ENCODE data around the gene NFIC. TPM values are rescaled to one million over a fixed set of nuclear protein-coding genes. Genes with fewer than 3 reads are reported as not detected.

The NFIC gene
- total RNA-seq, 1 experiment from 2014 or later: 56.3 TPM

DNA sequence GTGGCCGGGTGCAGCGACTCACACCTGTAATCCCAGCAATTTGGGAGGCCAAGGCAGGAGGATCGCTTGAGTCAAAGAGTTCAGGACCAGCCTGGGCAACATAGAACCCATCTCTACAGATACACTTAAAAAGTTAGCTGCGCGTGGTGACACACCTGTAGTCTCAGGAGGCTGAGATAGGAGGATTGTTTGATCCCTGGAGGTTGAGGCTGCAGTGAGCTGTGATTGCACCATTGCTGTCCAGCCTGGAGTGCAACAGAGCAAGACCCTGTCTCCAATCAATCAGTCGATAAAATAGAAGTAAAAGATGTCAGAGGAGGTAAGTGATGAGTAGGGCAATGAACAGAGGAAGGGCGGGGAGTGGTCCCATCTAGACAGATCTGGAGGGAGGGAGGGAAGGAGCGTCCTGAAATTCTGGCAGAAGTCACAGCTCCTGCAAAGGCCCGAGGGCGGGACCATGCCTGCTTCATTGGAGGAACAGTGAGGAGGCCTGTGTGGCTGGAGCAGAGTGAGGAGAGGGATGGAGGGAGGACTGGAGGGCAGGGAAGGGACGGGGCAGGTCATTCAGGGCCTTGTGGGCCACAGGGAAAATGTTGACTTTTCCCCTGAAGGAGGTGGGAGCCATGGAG lies 104.2 kb downstream of the NFIC start:
- Mint-ChIP-seq H3K9me3 (ENCODE audit: low read depth, unreplicated experiment) (peaks cover 2% of the 10 kb centered on the region), H3K36me3 (ENCODE audit: insufficient read depth, unreplicated experiment) (peaks cover 9% of the 10 kb centered on the region), H3K27me3 (ENCODE audit: unreplicated experiment) (peaks cover 16% of the 10 kb centered on the region), H3K27ac (ENCODE audit: unreplicated experiment) (no peak overlapping the region), H3K4me3 (ENCODE audit: low read depth, unreplicated experiment) (no peak overlapping the region), H3K4me1 (ENCODE audit: low read depth, unreplicated experiment) (no peaks in the 10 kb centered on the region)
- TF ChIP-seq, protein P1, sequence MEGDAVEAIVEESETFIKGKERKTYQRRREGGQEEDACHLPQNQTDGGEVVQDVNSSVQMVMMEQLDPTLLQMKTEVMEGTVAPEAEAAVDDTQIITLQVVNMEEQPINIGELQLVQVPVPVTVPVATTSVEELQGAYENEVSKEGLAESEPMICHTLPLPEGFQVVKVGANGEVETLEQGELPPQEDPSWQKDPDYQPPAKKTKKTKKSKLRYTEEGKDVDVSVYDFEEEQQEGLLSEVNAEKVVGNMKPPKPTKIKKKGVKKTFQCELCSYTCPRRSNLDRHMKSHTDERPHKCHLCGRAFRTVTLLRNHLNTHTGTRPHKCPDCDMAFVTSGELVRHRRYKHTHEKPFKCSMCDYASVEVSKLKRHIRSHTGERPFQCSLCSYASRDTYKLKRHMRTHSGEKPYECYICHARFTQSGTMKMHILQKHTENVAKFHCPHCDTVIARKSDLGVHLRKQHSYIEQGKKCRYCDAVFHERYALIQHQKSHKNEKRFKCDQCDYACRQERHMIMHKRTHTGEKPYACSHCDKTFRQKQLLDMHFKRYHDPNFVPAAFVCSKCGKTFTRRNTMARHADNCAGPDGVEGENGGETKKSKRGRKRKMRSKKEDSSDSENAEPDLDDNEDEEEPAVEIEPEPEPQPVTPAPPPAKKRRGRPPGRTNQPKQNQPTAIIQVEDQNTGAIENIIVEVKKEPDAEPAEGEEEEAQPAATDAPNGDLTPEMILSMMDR (IDR thresholded peaks at IDR 0.05; ENCODE audit: unreplicated experiment): no peak
- BruUV-seq (replicated peaks): no TSS peak
- intact Hi-C loops (cut with micrococcal nuclease; ENCODE audit: unreplicated experiment): no loop called here
- no peak for DNase-seq
- CTCF ChIA-PET: no interaction called here

DNA sequence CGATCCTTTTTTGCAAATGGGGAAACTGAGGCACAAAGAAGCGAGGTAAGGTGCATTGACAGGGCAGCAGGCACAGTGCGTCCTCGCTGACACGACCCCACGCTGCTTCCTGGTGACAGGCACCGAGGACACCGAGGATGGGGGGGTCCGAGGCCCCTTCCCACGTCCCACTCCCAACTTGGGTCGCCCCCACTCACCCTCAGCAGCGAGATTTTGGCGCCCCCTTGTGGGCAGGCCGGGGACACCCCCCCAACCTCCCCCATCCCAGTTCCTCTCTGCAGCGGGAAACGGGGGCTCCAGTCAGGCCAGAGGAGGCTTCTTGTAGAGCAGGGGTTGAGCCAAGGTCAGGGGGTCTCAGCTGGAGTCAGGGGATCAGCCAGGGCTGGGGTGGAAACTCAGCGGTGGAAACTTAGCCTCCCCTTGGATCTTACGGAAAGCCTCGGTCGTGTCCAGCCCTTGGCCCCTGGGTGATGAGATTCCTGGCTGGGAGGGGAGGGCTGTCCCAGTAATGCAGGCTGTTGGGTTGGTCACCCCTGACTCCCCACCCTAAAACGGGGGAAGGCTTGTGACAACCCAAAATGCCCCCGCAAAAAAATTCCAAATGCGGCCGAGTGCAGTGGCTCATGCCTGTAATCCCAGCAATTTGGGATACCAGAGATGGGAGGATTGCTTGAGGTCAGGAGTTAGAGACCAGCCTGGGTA lies 105.7 kb downstream of the NFIC start:
- CTCF ChIA-PET: no interaction called here
- BruUV-seq (replicated peaks): no TSS peak
- Mint-ChIP-seq H3K36me3 (ENCODE audit: insufficient read depth, unreplicated experiment) (peaks cover 4% of the 10 kb centered on the region), H3K4me1 (ENCODE audit: low read depth, unreplicated experiment) (no peaks in the 10 kb centered on the region), H3K27me3 (ENCODE audit: unreplicated experiment) (peaks cover 16% of the 10 kb centered on the region), H3K9me3 (ENCODE audit: low read depth, unreplicated experiment) (peaks cover 2% of the 10 kb centered on the region), H3K4me3 (ENCODE audit: low read depth, unreplicated experiment) (no peak overlapping the region), H3K27ac (ENCODE audit: unreplicated experiment) (no peak overlapping the region)
- peak; percentile 44 for DNase-seq
- TF ChIP-seq, protein P1 (IDR thresholded peaks at IDR 0.05; ENCODE audit: unreplicated experiment): peak; percentile 57
- intact Hi-C loops (cut with micrococcal nuclease; ENCODE audit: unreplicated experiment): no loop called here

- Mint-ChIP-seq H3K27ac (ENCODE audit: unreplicated experiment) (no peak overlapping the region), H3K4me1 (ENCODE audit: low read depth, unreplicated experiment) (no peaks in the 10 kb centered on the region), H3K4me3 (ENCODE audit: low read depth, unreplicated experiment) (no peak overlapping the region), H3K27me3 (ENCODE audit: unreplicated experiment) (peaks cover 16% of the 10 kb centered on the region), H3K9me3 (ENCODE audit: low read depth, unreplicated experiment) (no peaks in the 10 kb centered on the region), H3K36me3 (ENCODE audit: insufficient read depth, unreplicated experiment) (peaks cover 7% of the 10 kb centered on the region)
- CTCF ChIA-PET: interaction anchor here (0.5 kb wide), 1 partner anchor 100 kb away, joined by 4 read pairs; no protein-coding TSS in a partner anchor
- DNase-seq: no peak
- TF ChIP-seq, protein P1 (IDR thresholded peaks at IDR 0.05; ENCODE audit: unreplicated experiment): no peak
- BruUV-seq (replicated peaks): no TSS peak
- intact Hi-C loops (cut with micrococcal nuclease; ENCODE audit: unreplicated experiment): no loop called here
Measured at GRCh38 chr19:3474010-3474409, 107.6 kb downstream of the NFIC start.

GRCh38 chr19:3474614-3475013 lies 108.2 kb downstream of the NFIC start:
- H3K9me3 Mint-ChIP-seq (ENCODE audit: low read depth, unreplicated experiment): no peaks in the 10 kb centered on the region
- peaks cover 13% of the 10 kb centered on the region for H3K36me3 Mint-ChIP-seq (ENCODE audit: insufficient read depth, unreplicated experiment)
- intact Hi-C loops (cut with micrococcal nuclease; ENCODE audit: unreplicated experiment): no loop called here
- no TSS peak for BruUV-seq (replicated peaks)
- H3K27ac Mint-ChIP-seq (ENCODE audit: unreplicated experiment): no peak overlapping the region
- TF ChIP-seq, protein P1 (IDR thresholded peaks at IDR 0.05; ENCODE audit: unreplicated experiment): no peak
- no peak for DNase-seq
- H3K27me3 Mint-ChIP-seq (ENCODE audit: unreplicated experiment): peaks cover 15% of the 10 kb centered on the region
- H3K4me3 Mint-ChIP-seq (ENCODE audit: low read depth, unreplicated experiment): no peak overlapping the region
- CTCF ChIA-PET: interaction anchor here (0.5 kb wide), 1 partner anchor 100 kb away, joined by 4 read pairs; no protein-coding TSS in a partner anchor
- H3K4me1 Mint-ChIP-seq (ENCODE audit: low read depth, unreplicated experiment): no peaks in the 10 kb centered on the region

Data from Calu3 (cell line).